ENCODE measurements around the gene ZIC5. TPM values are rescaled to one million over a fixed set of nuclear protein-coding genes. Genes with fewer than 3 reads are reported as not detected.
A peak's percentile ranks its signal among the peaks of the same experiment; 100 is the strongest.

The ZIC5 gene
- polyA plus RNA-seq, 1 donor from 2014 or later = 0.94 TPM

DNA sequence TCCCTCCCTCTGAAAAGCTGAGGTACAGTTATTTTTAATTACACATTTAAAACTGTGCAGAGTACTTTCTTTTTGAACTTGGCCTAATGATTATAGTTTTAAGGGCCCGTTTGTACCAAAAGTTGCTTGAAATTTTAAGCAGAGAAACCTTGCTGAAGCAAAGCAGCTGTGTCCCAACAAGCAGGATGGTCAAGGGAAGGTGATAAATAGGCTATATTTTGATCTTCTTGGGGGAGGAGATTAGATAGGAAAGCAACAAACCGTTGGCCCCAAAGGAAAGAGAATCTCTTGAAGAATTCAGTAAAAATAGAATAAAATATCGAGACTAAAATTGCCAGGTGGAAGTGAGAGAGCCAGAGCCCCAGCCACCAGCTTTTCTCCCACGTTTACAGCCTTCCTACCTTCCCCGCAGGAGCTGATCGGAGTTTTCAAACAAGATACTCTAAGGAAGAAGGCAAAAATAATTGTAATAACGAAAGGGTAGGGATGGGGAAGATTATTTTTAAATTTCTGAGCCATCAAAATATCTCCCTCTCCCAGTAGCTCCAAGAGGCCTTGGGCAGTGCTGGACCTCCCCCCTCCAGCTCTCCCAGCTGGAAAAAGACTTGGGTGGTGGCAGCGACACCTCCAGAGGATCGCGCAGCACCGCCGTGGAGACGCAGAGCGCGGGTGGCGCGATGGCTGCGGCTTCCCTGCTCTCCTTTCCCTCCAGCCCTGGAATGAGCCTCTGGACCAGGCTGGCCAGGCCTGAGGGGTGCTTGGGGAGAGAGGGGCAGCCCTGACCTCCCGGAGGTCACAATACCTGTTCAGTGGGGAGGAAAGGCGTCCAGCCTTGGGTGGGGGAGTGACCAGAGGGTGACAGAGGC lies 15.8 kb upstream of the ZIC5 start:
- Histone ChIP-seq H3F3A (ENCODE audit: insufficient read depth, low read length, poor library complexity, severe bottlenecking) (peaks cover 2% of the 10 kb centered on the region), H4K20me1 (ENCODE audit: insufficient read depth) (peaks cover 25% of the 10 kb centered on the region), H3K4me3 (ENCODE audit: low read length) (peak overlapping the region; percentile 60), H3K79me2 (replicated peaks; ENCODE audit: insufficient read depth, low read length) (peaks cover 97% of the 10 kb centered on the region), H3K27ac (ENCODE audit: low read length) (peak overlapping the region; percentile 59), H3K9me3 (ENCODE audit: low read length) (no peaks in the 10 kb centered on the region), H3K9me2 (ENCODE audit: insufficient read depth, low read length) (no peaks in the 10 kb centered on the region), H3K27me3 (ENCODE audit: insufficient read depth, low read depth, low read length) (peaks cover 57% of the 10 kb centered on the region), H2AFZ (ENCODE audit: low read depth, low read length) (no peak overlapping the region), H3K36me3 (ENCODE audit: insufficient read depth, low read length) (no peaks in the 10 kb centered on the region), H3K9ac (ENCODE audit: low read length) (peak overlapping the region; percentile 51), H3K4me2 (ENCODE audit: low read length) (peak overlapping the region; percentile 6)
- TF ChIP-seq SMC3 (conservative IDR thresholded peaks at IDR 0.05; ENCODE audit: poor library complexity) (no peak), MXI1 (conservative IDR thresholded peaks at IDR 0.05; ENCODE audit: poor library complexity, severe bottlenecking) (no peak), TAF1 (IDR thresholded peaks at IDR 0.05; ENCODE audit: low read depth) (peak; percentile 11), EP300 (conservative IDR thresholded peaks at IDR 0.05; ENCODE audit: poor library complexity, severe bottlenecking) (no peak), POLR2AphosphoS5 (IDR thresholded peaks at IDR 0.05) (peak; percentile 63), EZH2 (IDR thresholded peaks at IDR 0.05; ENCODE audit: borderline replicate concordance, insufficient read depth, low read length, poor library complexity, severe bottlenecking) (no peak)
- TF ChIP-seq, protein P1, sequence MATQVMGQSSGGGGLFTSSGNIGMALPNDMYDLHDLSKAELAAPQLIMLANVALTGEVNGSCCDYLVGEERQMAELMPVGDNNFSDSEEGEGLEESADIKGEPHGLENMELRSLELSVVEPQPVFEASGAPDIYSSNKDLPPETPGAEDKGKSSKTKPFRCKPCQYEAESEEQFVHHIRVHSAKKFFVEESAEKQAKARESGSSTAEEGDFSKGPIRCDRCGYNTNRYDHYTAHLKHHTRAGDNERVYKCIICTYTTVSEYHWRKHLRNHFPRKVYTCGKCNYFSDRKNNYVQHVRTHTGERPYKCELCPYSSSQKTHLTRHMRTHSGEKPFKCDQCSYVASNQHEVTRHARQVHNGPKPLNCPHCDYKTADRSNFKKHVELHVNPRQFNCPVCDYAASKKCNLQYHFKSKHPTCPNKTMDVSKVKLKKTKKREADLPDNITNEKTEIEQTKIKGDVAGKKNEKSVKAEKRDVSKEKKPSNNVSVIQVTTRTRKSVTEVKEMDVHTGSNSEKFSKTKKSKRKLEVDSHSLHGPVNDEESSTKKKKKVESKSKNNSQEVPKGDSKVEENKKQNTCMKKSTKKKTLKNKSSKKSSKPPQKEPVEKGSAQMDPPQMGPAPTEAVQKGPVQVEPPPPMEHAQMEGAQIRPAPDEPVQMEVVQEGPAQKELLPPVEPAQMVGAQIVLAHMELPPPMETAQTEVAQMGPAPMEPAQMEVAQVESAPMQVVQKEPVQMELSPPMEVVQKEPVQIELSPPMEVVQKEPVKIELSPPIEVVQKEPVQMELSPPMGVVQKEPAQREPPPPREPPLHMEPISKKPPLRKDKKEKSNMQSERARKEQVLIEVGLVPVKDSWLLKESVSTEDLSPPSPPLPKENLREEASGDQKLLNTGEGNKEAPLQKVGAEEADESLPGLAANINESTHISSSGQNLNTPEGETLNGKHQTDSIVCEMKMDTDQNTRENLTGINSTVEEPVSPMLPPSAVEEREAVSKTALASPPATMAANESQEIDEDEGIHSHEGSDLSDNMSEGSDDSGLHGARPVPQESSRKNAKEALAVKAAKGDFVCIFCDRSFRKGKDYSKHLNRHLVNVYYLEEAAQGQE (IDR thresholded peaks at IDR 0.05; ENCODE audit: borderline replicate concordance) = no peak
- TF ChIP-seq, protein P2, sequence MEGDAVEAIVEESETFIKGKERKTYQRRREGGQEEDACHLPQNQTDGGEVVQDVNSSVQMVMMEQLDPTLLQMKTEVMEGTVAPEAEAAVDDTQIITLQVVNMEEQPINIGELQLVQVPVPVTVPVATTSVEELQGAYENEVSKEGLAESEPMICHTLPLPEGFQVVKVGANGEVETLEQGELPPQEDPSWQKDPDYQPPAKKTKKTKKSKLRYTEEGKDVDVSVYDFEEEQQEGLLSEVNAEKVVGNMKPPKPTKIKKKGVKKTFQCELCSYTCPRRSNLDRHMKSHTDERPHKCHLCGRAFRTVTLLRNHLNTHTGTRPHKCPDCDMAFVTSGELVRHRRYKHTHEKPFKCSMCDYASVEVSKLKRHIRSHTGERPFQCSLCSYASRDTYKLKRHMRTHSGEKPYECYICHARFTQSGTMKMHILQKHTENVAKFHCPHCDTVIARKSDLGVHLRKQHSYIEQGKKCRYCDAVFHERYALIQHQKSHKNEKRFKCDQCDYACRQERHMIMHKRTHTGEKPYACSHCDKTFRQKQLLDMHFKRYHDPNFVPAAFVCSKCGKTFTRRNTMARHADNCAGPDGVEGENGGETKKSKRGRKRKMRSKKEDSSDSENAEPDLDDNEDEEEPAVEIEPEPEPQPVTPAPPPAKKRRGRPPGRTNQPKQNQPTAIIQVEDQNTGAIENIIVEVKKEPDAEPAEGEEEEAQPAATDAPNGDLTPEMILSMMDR (IDR thresholded peaks at IDR 0.05; ENCODE audit: poor library complexity, severe bottlenecking) = no peak

DNA sequence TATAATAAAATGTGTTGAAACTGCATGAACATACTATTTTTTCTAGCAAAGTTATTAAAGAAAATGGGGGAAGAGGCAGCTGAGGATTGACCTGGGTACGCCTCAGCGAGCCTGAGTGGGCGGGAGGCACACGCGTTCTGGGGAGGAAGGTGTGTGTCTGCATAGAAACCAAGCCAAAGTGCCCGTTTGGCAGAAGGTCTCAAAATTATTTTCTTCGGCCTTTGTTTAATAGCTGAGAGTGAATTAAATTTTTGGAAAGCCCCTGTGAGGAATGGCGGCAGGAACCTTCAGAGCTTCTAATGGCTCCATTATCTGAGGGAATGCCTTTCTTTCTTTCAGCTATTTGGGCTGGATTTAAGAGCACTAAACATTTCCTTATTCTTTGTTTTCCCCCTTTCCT lies 15.2 kb upstream of the ZIC5 start:
- Histone ChIP-seq H3K9me3 (ENCODE audit: low read length) (no peaks in the 10 kb centered on the region), H3K4me2 (ENCODE audit: low read length) (peak overlapping the region; percentile 76), H3F3A (ENCODE audit: insufficient read depth, low read length, poor library complexity, severe bottlenecking) (peaks cover 2% of the 10 kb centered on the region), H3K79me2 (replicated peaks; ENCODE audit: insufficient read depth, low read length) (peaks cover 94% of the 10 kb centered on the region), H3K9ac (ENCODE audit: low read length) (peak overlapping the region; percentile 51), H3K4me3 (ENCODE audit: low read length) (peak overlapping the region; percentile 60), H3K27ac (ENCODE audit: low read length) (peak overlapping the region; percentile 59), H3K27me3 (ENCODE audit: insufficient read depth, low read depth, low read length) (peaks cover 51% of the 10 kb centered on the region), H2AFZ (ENCODE audit: low read depth, low read length) (no peak overlapping the region), H3K36me3 (ENCODE audit: insufficient read depth, low read length) (no peaks in the 10 kb centered on the region), H4K20me1 (ENCODE audit: insufficient read depth) (peaks cover 26% of the 10 kb centered on the region), H3K9me2 (ENCODE audit: insufficient read depth, low read length) (no peaks in the 10 kb centered on the region)
- TF ChIP-seq POLR2AphosphoS5 (IDR thresholded peaks at IDR 0.05) (peak; percentile 28), MXI1 (conservative IDR thresholded peaks at IDR 0.05; ENCODE audit: poor library complexity, severe bottlenecking) (no peak)

All from neural cell (in vitro differentiated cells).